Mesenchymal stem cell (in vitro differentiated cells and primary cell): Measurements from ENCODE around the gene CCP110.

Experiments
- DNase-seq: peaks from one replicate; pipeline ENCODE4 v3.0.0-alpha.2; 2013
- H2AFZ ChIP-seq: one replicate; pipeline ENCODE4 v1.6.1; 2013; ENCODE audit warnings: low read depth, mild to moderate bottlenecking, control low read depth, inconsistent platforms, low read length, moderate library complexity
- H2AK5ac ChIP-seq: 2 replicates; pipeline ENCODE4 v1.6.1; 2013; ENCODE audit warnings: low read length, moderate library complexity, mild to moderate bottlenecking, inconsistent platforms; ENCODE audit not compliant: severe bottlenecking
- H2BK120ac ChIP-seq: one replicate; pipeline ENCODE4 v1.6.1; 2013; ENCODE audit warnings: low read depth, mild to moderate bottlenecking, inconsistent platforms, low read length, moderate library complexity
- H2BK12ac ChIP-seq, 2 experiments: one replicate each; pipeline ENCODE4 v1.6.1; 2013; ENCODE audit warnings: inconsistent platforms in 2 of 2, low read length in 2 of 2, mild to moderate bottlenecking in 2 of 2, moderate library complexity in 2 of 2, control low read depth in 1 of 2
- H2BK15ac ChIP-seq: one replicate; pipeline ENCODE4 v1.6.1; 2013; ENCODE audit warnings: mild to moderate bottlenecking, low read depth, inconsistent platforms; ENCODE audit not compliant: poor library complexity, severe bottlenecking
- H2BK5ac ChIP-seq: 2 replicates; pipeline ENCODE4 v1.6.1; 2013; ENCODE audit warnings: low read depth, mild to moderate bottlenecking, low read length, control low read depth, inconsistent platforms; ENCODE audit not compliant: poor library complexity, severe bottlenecking
- H3K14ac ChIP-seq, 2 experiments: one replicate each; pipeline ENCODE4 v1.6.1; 2013; ENCODE audit warnings: inconsistent platforms in 2 of 2, low read length in 2 of 2, control low read depth in 1 of 2, mild to moderate bottlenecking in 1 of 2, moderate library complexity in 1 of 2
- H3K18ac ChIP-seq, 2 experiments: one replicate each; pipeline ENCODE4 v1.6.1; 2013; ENCODE audit warnings: inconsistent platforms in 2 of 2, low read length in 2 of 2, control low read depth in 1 of 2, low read depth in 1 of 2, mild to moderate bottlenecking in 1 of 2
- H3K23ac ChIP-seq, 2 experiments: one replicate each; pipeline ENCODE4 v1.6.1; 2013; ENCODE audit warnings: inconsistent platforms in 2 of 2, low read length in 2 of 2, mild to moderate bottlenecking in 2 of 2, moderate library complexity in 2 of 2, control low read depth in 1 of 2
- H3K27ac ChIP-seq: 2 replicates; pipeline ENCODE4 v1.5.1; 2013; ENCODE audit warnings: mild to moderate bottlenecking, moderate library complexity, low read length, control low read depth, inconsistent platforms; ENCODE audit not compliant: poor library complexity, severe bottlenecking
- H3K27me3 ChIP-seq, 2 experiments: 2 replicates each; pipeline versions ENCODE4 v1.6.1 to v1.7.0; 2013; ENCODE audit warnings: low read length in 2 of 2, mild to moderate bottlenecking in 2 of 2, moderate library complexity in 2 of 2, control low read depth in 1 of 2, inconsistent platforms in 1 of 2; ENCODE audit not compliant: control insufficient read depth in 1 of 2, insufficient read depth in 1 of 2
- H3K36me3 ChIP-seq, 2 experiments: 2 replicates each; pipeline versions ENCODE4 v1.6.1 to v1.7.0; 2013; ENCODE audit warnings: low read length in 2 of 2, control low read depth in 1 of 2, inconsistent platforms in 1 of 2, low read depth in 1 of 2, mild to moderate bottlenecking in 1 of 2; ENCODE audit not compliant: insufficient read depth in 2 of 2, control insufficient read depth in 1 of 2
- H3K4ac ChIP-seq, 2 experiments: one replicate each; pipeline ENCODE4 v1.6.1; 2013; ENCODE audit warnings: inconsistent platforms in 2 of 2, low read length in 2 of 2, mild to moderate bottlenecking in 2 of 2, moderate library complexity in 2 of 2, control low read depth in 1 of 2, low read depth in 1 of 2
- H3K4me1 ChIP-seq: 2 replicates; pipeline ENCODE4 v1.6.1; 2013; ENCODE audit warnings: low read depth, low read length, control low read depth; ENCODE audit not compliant: control insufficient read depth, insufficient read depth
- H3K4me2 ChIP-seq: 2 replicates; pipeline ENCODE4 v1.6.1; 2013; ENCODE audit warnings: low read length, mild to moderate bottlenecking, inconsistent platforms; ENCODE audit not compliant: poor library complexity, severe bottlenecking
- H3K4me3 ChIP-seq, 2 experiments: 2 replicates each; pipeline versions ENCODE4 v1.5.1 to v1.7.0; 2013; ENCODE audit warnings: low read length in 2 of 2, mild to moderate bottlenecking in 2 of 2, control low read depth in 1 of 2, low read depth in 1 of 2; ENCODE audit not compliant: insufficient read depth in 1 of 2
- H3K79me1 ChIP-seq: replicated peaks from 2 replicates; pipeline ENCODE4 v1.6.1; 2013; ENCODE audit warnings: mild to moderate bottlenecking, control low read depth, low read length, inconsistent platforms; ENCODE audit not compliant: poor library complexity, severe bottlenecking
- H3K9ac ChIP-seq: 2 replicates; pipeline ENCODE4 v1.7.0; 2013; ENCODE audit warnings: mild to moderate bottlenecking, low read length, moderate library complexity
- H3K9me3 ChIP-seq: 2 replicates; pipeline ENCODE4 v1.7.0; 2013; ENCODE audit warnings: mild to moderate bottlenecking, low read length; ENCODE audit not compliant: control insufficient read depth
- H4K8ac ChIP-seq: one replicate; pipeline ENCODE4 v1.6.1; 2013; ENCODE audit warnings: inconsistent platforms, mild to moderate bottlenecking, low read length, moderate library complexity
- H4K91ac ChIP-seq: one replicate; pipeline ENCODE4 v1.6.1; 2013; ENCODE audit warnings: mild to moderate bottlenecking, low read length, inconsistent platforms
- WGBS: methylation state at CpG from one replicate; pipeline ENCODE4 v1.1.7; 2013; ENCODE audit warnings: mixed read lengths; 5-methylcytosine and 5-hydroxymethylcytosine counted together

The CCP110 gene

GRCh38 chr16:19555938-19556771, 32.4 kb downstream of the CCP110 start:
- Histone ChIP-seq H3K9ac (peak overlapping the region; percentile 99), H2BK15ac (peak overlapping the region; percentile 90), H2BK120ac (peak overlapping the region; percentile 88), H2BK5ac (peak overlapping the region; percentile 63), H3K27me3 (no peaks in the 10 kb centered on the region), H3K79me1 (peaks cover 19% of the 10 kb centered on the region), H3K27ac (peak overlapping the region; percentile 96), H4K8ac (peak overlapping the region; percentile 95), H2BK12ac (peak overlapping the region in 1 of 2 experiments; percentile 54), H2AFZ (peak overlapping the region; percentile 66), H3K4me3 (peak overlapping the region; percentile 75 to 91), H3K36me3 (peaks cover 0 to 8% of the 10 kb centered on the region in 2 experiments), H3K18ac (peak overlapping the region; percentile 89 to 94), H3K4me2 (peak overlapping the region; percentile 75), H4K91ac (peak overlapping the region; percentile 78), H3K4ac (peak overlapping the region; percentile 88), H3K4me1 (peaks cover 3% of the 10 kb centered on the region), H3K23ac (peak overlapping the region; percentile 16 to 42), H2AK5ac (peak overlapping the region; percentile 6), H3K9me3 (no peaks in the 10 kb centered on the region), H3K14ac (peak overlapping the region in 1 of 2 experiments; percentile 14)
- 6% methylated on average over 13 of the region's 19 CpGs for WGBS
- DNase-seq, result peak; percentile 90

DNA sequence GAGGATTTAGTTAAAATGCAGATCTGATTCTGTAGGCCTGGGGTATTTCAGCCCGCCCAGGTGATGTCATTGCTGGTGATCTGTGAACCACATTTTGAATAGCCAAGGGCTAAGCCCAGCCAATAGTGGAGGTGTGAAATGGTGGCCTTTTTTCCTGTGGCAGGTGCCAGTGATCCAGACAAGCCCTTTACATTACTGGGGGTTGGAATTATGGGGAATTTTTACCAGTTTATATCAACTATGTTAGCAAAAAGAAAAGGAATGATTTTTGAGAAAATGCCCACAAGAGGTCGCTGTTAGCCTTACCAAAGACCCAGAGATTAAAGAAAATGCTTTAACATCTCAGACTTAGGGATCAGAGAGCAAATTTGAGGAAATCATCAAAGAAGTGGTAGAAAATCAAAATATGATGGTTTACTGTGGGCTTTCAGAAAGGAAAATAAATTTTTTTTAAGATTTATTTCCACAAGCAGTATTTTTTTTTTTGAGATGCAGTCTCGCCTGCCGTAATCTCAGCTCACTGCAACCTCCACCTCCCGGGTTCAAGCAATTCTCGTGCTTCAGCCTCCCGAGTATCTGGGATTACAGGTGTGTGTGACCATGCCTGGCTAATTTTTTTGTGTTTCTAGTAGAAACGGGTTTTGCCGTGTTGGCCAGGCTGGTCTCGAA, 35.6 kb downstream of the CCP110 start:
- no peak overlapping the region for H3K27ac ChIP-seq
- peak; percentile 73 for DNase-seq
- H2AFZ ChIP-seq, result no peak overlapping the region
- peaks cover 6% of the 10 kb centered on the region for H3K9me3 ChIP-seq
- no peak overlapping the region for H2BK5ac ChIP-seq
- no peak overlapping the region for H2BK12ac ChIP-seq
- H3K36me3 ChIP-seq, result peaks cover 2 to 5% of the 10 kb centered on the region in 2 experiments
- H4K91ac ChIP-seq, result no peak overlapping the region
- no peak overlapping the region for H4K8ac ChIP-seq
- H3K4me3 ChIP-seq, result no peak overlapping the region
- H3K23ac ChIP-seq, result peak overlapping the region in 1 of 2 experiments; percentile 91
- H2BK120ac ChIP-seq, result no peak overlapping the region
- no peak overlapping the region for H3K4me2 ChIP-seq
- H3K14ac ChIP-seq, result no peak overlapping the region
- H3K79me1 ChIP-seq, result peaks cover 38% of the 10 kb centered on the region
- no peak overlapping the region for H3K18ac ChIP-seq
- 94% methylated on average over 9 of the region's 10 CpGs for WGBS
- no peak overlapping the region for H2BK15ac ChIP-seq
- H3K4me1 ChIP-seq, result peaks cover 3% of the 10 kb centered on the region
- H3K9ac ChIP-seq, result no peak overlapping the region
- H3K27me3 ChIP-seq, result no peaks in the 10 kb centered on the region
- no peak overlapping the region for H2AK5ac ChIP-seq
- H3K4ac ChIP-seq, result no peak overlapping the region

- Histone ChIP-seq H2BK5ac (no peak overlapping the region), H3K27me3 (no peaks in the 10 kb centered on the region), H2BK12ac (no peak overlapping the region), H3K4me1 (no peaks in the 10 kb centered on the region), H3K4me3 (no peak overlapping the region), H3K36me3 (peaks cover 5 to 11% of the 10 kb centered on the region in 2 experiments), H3K23ac (no peak overlapping the region), H2BK15ac (no peak overlapping the region), H2AK5ac (no peak overlapping the region), H3K9ac (no peak overlapping the region), H3K27ac (no peak overlapping the region), H3K18ac (no peak overlapping the region), H4K8ac (no peak overlapping the region), H2AFZ (no peak overlapping the region), H4K91ac (no peak overlapping the region), H3K4ac (no peak overlapping the region), H2BK120ac (no peak overlapping the region), H3K79me1 (peaks cover 41% of the 10 kb centered on the region), H3K4me2 (no peak overlapping the region), H3K14ac (no peak overlapping the region), H3K9me3 (peaks cover 6% of the 10 kb centered on the region)
- 93% methylated on average over 4 of the region's 4 CpGs for whole genome bisulfite sequencing
- DNase-seq, result no peak
These were observed 36.3 kb downstream of the CCP110 start for GRCh38 chr16:19560078-19560477.

DNA sequence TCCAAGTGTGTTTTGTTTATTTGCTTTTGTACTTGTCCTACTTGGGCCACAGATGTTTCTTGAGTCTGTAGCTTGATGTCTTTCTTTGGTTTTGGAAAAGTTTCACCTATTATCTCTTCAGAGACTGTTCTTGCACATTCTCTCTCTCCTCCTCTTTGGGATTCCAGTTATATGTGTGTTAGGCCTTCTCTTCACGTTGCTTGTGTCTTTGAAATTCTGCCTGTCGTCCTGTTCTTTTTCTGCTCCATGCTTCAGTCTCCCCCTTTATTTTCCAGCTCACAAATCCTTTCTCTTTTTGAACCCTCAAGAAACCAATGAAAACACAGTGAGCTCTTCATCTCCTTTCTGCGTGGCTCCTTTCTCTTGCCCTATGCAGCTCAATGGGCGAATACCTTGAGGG, 39.6 kb downstream of the CCP110 start:
- Histone ChIP-seq H3K4me3 (no peak overlapping the region), H3K4me1 (no peaks in the 10 kb centered on the region), H2BK12ac (no peak overlapping the region), H3K18ac (no peak overlapping the region), H2AK5ac (no peak overlapping the region), H3K36me3 (peaks cover 24 to 41% of the 10 kb centered on the region in 2 experiments), H4K91ac (no peak overlapping the region), H2BK15ac (no peak overlapping the region), H2BK120ac (no peak overlapping the region), H3K4me2 (no peak overlapping the region), H3K9me3 (peaks cover 6% of the 10 kb centered on the region), H4K8ac (no peak overlapping the region), H3K27ac (no peak overlapping the region), H3K23ac (no peak overlapping the region), H3K14ac (no peak overlapping the region), H3K4ac (no peak overlapping the region), H2BK5ac (no peak overlapping the region), H3K27me3 (no peaks in the 10 kb centered on the region), H3K79me1 (peaks cover 53% of the 10 kb centered on the region), H2AFZ (no peak overlapping the region), H3K9ac (no peak overlapping the region)
- DNase-seq, result no peak
- 97% methylated on average over 4 of the region's 4 CpGs for WGBS
